NCI-H226 (cell line): ENCODE data around the gene ANKRD30B.
A peak's percentile ranks its signal among the peaks of the same experiment; 100 is the strongest.
"Not testable (repeated sequence)": the region's sequence is repeated elsewhere in the genome, so short reads cannot be mapped to it uniquely, and the experiment has no call there.

Experiments used
- DNase-seq: peaks from one replicate; pipeline ENCODE4 v3.0.0-alpha.2; 2015

ANKRD30B gene, protein sequence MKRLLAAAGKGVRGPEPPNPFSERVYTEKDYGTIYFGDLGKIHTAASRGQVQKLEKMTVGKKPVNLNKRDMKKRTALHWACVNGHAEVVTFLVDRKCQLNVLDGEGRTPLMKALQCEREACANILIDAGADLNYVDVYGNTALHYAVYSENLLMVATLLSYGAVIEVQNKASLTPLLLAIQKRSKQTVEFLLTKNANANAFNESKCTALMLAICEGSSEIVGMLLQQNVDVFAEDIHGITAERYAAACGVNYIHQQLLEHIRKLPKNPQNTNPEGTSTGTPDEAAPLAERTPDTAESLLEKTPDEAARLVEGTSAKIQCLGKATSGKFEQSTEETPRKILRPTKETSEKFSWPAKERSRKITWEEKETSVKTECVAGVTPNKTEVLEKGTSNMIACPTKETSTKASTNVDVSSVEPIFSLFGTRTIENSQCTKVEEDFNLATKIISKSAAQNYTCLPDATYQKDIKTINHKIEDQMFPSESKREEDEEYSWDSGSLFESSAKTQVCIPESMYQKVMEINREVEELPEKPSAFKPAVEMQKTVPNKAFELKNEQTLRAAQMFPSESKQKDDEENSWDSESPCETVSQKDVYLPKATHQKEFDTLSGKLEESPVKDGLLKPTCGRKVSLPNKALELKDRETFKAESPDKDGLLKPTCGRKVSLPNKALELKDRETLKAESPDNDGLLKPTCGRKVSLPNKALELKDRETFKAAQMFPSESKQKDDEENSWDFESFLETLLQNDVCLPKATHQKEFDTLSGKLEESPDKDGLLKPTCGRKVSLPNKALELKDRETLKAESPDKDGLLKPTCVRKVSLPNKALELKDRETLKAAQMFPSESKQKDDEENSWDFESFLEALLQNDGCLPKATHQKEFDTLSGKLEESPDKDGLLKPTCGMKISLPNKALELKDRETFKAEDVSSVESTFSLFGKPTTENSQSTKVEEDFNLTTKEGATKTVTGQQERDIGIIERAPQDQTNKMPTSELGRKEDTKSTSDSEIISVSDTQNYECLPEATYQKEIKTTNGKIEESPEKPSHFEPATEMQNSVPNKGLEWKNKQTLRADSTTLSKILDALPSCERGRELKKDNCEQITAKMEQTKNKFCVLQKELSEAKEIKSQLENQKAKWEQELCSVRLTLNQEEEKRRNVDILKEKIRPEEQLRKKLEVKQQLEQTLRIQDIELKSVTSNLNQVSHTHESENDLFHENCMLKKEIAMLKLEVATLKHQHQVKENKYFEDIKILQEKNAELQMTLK (N-terminal part only)

DNA sequence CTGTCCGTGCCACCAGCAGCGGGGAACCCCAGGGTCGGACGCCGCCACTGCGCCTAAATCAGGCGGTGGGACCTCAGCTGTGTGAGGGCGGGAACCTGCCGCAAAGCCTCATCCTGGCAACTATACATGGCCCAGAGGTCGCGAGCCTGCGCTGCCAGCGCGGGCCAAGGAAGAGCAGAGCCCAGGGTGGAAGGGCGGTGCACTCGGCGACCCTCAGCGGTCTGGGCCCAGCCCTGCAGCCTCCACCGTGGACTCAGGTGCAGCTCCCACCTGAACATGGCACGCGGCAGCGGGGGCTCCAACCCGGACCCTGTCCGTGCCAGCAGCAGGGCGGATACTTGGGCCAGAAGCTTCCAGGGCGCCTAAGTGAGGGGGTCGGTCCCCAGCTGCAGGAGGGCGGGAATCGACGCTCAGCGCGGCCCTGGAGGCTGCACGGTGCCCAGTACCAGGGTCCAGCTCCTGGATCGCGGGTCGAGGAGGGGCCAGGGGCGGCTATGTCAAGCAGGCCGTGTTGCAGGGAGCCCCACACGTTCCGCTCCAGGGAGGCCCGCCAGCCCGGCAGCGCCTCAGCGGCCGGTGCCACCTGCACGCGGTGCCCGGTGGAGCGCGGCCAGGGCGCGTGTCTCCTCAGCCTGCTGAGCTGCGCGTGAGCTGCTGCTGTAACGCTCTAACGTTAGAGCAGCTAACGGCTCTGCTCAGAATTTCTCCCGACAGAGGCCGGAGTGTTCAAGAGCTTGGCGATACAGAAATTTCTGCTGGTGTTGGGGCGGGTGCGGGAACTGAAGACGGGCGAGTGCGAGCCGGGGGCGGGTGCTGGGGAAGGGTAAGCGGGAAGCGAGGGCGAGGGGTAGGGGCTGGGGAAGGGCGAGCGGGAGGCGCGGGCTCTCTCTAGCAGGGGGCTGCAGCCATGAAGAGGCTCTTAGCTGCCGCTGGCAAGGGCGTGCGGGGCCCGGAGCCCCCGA is at the start of gene ANKRD30B:
Gene ANKRD30B (plus strand): TSS at position 660 of the 962 bp plus-strand sequence. CDS start 248 bp downstream, at position 908.
- DNase-seq: no peak

DNA sequence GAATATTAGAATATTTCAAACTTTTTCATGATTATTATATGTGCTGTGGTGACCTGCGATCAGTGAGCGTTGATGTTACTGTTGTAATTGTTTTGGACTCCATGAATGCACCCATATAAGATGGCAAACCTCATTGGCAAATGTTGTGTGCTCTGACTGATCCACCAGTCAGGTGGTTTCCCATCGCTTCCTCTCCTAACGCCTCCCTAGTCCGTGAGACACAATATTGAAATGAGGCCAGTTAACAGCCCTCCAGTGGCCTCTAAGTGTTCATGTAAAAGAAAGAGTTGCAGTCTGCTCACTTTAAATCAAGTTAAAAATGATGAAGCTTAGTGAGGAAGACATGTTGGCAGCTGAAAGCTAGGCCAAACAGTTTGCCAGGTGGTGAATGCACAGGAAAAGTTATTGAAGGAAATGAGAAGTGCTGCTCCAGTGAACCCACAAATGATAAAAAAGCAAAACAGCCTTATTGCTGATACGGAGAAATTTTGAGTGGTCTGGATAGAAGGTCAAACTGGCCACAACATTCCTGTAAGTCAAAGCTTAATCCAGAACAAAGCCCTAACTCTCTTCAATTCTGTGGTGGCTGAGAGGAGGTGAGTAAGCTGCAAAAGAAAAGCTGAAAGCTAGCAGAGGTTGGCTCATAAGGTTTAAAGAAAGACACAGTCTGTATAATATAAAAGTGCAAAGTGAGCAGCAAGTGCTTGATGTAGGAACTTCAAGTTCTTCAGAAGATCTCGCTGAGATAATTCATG is 46.5 kb upstream of the ANKRD30B start:
- not testable (repeated sequence) for DNase-seq

DNA sequence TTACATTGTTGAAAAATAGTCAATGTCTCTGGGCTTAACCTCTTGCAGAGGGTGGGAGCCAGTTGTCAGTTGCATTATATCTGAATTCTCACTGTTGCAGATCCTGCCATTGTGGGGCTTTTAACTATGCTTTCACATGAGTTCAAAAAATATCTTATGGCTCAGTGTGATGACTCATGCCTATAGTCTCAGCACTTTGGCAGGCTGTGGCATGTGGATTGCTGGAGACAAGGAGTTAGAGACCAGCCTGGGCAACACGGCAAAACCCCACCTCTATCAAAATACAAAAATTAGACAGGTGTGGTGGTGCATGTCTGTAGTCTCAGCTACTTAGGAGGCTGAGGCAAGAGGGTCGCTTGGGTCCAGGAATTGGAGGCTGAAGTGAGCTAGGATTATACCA is 38.2 kb upstream of the ANKRD30B start:
- peak; percentile 31 for DNase-seq

DNA sequence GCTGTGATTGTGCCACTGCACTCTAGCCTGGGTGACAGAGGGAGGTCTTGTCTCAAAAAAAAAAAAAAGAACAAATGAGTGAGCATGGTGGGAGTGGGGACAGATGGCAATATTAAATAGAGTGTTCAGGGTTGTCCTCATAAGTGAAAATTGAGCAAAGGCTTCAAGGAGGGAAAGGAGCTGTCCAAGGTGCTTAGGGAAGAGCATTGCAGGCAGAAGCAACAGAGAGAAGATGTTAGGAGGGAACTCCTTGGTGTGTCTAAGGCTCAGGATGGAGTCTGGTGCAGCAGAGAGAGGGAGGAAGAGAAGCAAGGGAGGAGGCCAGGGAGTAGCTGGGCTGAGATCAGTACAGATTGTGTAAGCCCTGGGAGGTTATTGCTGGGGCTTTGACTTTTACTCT is 26.4 kb upstream of the ANKRD30B start:
- not testable (repeated sequence) for DNase-seq

GRCh38 chr18:14739056-14739455 is 8.9 kb upstream of the ANKRD30B start:
- peak; percentile 64 for DNase-seq

GRCh38 chr18:14746897-14747296 is 1.1 kb upstream of the ANKRD30B start:
- no peak for DNase-seq

DNA sequence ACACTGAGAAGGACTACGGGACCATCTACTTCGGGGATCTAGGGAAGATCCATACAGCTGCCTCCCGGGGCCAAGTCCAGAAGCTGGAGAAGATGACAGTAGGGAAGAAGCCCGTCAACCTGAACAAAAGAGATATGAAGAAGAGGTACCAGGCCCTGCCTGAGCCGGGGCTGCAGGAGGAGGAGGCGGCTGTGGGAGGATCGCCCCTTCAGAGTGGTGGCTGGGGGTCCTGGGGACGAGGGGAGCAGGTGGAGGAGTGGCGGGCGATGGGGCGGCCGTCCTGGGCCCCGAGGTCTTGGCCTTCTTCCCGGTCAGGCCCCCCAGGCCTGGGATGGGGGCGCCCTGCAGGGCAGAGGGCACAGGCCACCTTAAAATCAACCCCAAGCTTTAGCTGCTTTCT is 524 bp downstream of the ANKRD30B start:
- DNase-seq: no peak

DNA sequence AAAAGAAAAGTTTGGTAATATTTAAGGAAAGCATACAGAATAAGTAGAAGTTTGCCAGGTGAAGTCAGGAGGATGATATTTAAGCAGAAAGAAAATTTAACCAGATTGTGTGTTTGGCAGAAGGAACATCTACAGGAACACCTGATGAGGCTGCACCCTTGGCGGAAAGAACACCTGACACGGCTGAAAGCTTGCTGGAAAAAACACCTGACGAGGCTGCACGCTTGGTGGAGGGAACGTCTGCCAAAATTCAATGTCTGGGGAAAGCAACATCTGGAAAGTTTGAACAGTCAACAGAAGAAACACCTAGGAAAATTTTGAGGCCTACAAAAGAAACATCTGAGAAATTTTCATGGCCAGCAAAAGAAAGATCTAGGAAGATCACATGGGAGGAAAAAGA is 15.6 kb downstream of the ANKRD30B start:
- not testable (repeated sequence) for DNase-seq

GRCh38 chr18:14767474-14767873 is 19.5 kb downstream of the ANKRD30B start:
- DNase-seq: peak; percentile 15

DNA sequence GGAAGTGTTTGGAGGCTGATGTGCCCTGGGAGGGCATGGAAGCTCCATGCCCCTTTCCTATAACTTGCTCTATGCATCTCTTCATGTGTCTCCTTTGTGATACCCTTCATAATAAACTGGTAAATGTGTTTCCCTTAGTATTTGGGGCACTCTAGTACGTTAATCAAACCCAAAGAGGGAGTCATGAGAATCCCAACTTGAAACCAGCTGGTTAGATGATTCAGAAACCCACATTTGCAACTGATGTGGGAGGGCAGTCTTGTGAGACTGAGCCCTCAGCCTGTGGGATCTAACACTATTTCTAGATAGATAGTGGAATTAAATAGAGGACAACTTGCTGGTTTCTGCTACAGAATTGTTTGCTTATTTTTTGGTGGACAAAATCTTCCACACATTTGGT is 20.3 kb downstream of the ANKRD30B start:
- DNase-seq: peak; percentile 39

DNA sequence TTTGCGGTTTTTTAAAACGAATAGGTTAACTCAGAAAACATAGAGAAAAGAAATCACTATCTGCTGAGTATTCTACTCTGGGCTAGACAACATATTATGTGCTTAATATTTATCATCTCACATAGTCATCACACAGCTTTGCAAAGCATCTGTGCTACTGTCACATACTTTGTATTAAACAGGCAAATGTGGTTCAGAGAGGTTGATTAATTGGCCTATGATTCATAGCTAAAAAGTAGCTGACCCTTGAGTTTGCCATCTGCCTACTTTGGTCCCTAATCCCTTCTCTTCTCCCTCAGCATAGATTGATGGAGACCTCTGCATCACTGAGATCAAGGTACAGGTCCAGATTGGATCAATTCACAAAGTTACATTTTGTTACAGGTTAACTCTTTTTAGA is 21.4 kb downstream of the ANKRD30B start:
- no peak for DNase-seq

GRCh38 chr18:14776801-14777200 is 28.8 kb downstream of the ANKRD30B start:
- no peak for DNase-seq

DNA sequence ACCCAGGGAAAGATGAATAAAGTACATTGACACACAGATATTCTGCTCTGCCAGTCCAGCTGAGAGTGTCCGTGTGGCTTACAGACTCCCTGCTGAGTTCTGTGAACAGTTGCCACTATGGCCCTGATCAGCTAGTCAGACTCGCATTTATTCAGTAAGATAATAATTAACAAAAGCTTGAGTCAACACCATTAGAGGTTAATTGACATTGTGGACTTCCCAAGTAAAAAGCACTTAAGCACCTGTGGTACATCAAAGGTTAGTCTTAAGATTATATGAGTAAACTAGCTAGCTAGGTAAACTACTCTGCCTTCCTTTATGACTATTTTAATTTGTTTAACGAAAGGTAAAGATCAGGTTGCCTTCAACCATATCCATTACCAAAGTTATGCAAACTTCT is 33.7 kb downstream of the ANKRD30B start:
- no peak for DNase-seq

DNA sequence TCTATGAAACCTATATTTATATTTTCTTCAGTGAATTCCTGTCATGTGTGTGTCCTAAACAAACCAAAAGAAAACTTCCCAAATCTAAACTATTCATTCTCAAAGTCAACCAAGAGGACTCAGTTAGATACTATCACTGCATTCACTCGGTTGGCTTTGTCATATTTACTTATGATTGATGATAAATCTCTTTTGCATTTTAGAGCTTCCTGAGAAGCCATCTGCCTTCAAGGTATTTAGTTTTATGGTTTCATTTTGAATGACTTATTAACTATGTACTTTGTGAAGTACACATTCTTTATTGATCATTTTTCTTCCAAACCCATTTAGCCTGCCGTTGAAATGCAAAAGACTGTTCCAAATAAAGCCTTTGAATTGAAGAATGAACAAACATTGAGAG is 36.2 kb downstream of the ANKRD30B start:
- no peak for DNase-seq

- not testable (repeated sequence) for DNase-seq
Measured at GRCh38 chr18:14796876-14797275, 48.9 kb downstream of the ANKRD30B start.

GRCh38 chr18:14797969-14798764 is 50.2 kb downstream of the ANKRD30B start:
- not testable (repeated sequence) for DNase-seq

- not testable (repeated sequence) for DNase-seq
Measured at GRCh38 chr18:14811081-14811480, 63.1 kb downstream of the ANKRD30B start.

DNA sequence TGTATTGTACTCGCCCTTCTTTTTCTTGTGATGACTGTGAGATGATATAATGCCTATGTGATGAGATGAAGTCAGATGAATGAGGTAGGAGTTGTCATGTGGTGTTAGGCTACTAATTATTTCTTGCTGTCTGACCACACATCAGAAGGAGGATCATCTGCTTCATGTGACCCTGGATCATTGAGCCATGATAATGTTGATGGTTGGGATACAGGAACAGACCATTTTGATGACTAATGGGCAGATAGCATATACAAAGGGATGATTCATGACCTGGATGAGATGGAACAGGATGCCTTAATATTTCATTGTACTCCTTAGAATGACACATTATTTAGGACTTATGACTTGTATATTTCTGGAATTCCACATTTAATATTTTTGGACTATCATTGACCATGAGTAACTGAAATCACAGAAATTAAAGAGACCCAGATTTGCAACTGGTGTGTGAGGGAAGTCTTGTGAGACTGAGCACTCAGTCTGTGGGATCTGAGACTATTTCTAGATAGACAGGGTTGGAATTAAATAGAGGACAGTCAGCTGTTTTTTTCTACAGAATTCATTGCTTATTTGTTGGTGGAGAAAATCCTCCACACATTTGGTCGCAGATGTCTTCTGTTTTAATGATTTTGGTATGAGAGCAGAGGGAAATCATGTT is 79.1 kb downstream of the ANKRD30B start:
- peak; percentile 92 for DNase-seq

- DNase-seq: peak; percentile 70
Measured at GRCh38 chr18:14841607-14842006, 93.6 kb downstream of the ANKRD30B start.

- not testable (repeated sequence) for DNase-seq
Measured at GRCh38 chr18:14851533-14851932, 103.6 kb downstream of the ANKRD30B start.
